Mammary epithelial cell (primary cell): ENCODE measurements around the gene ARMC10.

Experiments used
- EZH2 ChIP-seq: IDR thresholded peaks from 2 replicates; pipeline ENCODE4 v1.6.1; 2012; ENCODE audit warnings: low read length, inconsistent platforms, borderline replicate concordance
- TF ChIP-seq, protein P1 (sequence below), 2 donors: IDR thresholded peaks in 1 of 2; conservative IDR thresholded peaks in 1 of 2; 2 replicates each; pipeline ENCODE4 v1.5.1; 2011 to 2012; ENCODE audit warnings: inconsistent platforms in 2 of 2, low read length in 2 of 2, mild to moderate bottlenecking in 2 of 2, control low read depth in 1 of 2, low read depth in 1 of 2; ENCODE audit not compliant: insufficient read depth in 1 of 2; ENCODE audit errors: extremely low read depth in 1 of 2

DNA sequence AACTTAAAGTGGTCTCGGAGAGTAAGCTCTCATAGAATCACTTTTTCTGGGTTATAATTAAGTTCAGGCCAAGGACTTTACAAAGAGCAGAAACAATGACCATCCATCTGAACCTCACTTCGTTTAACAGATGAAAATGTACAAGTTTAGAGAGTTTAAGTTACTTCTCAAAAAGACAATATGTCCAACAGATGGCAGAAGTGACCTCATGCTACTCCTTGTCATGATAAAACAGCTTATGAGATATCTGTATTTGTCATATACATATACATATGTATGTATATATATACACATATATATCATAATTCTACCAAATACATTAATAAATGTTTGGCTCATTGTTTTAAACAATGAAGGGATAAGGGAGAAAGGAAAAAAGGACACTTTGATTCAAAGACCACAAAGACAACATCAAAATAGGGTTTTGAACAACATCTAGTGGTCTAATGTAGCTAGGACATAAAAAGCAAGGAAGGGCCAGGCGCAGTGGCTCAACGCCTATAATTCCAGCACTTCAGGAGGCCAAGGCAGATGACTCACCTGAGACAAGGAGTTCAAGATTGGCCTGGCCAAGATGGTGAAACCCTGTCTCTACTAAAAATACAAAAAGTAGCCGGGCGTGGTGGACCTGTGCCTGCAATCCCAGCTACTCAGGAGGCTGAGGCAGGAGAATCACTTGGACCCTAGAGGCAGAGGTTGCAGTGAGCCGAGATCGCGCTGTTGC is 56.1 kb downstream of the ARMC10 start:
- TF ChIP-seq, protein P1, sequence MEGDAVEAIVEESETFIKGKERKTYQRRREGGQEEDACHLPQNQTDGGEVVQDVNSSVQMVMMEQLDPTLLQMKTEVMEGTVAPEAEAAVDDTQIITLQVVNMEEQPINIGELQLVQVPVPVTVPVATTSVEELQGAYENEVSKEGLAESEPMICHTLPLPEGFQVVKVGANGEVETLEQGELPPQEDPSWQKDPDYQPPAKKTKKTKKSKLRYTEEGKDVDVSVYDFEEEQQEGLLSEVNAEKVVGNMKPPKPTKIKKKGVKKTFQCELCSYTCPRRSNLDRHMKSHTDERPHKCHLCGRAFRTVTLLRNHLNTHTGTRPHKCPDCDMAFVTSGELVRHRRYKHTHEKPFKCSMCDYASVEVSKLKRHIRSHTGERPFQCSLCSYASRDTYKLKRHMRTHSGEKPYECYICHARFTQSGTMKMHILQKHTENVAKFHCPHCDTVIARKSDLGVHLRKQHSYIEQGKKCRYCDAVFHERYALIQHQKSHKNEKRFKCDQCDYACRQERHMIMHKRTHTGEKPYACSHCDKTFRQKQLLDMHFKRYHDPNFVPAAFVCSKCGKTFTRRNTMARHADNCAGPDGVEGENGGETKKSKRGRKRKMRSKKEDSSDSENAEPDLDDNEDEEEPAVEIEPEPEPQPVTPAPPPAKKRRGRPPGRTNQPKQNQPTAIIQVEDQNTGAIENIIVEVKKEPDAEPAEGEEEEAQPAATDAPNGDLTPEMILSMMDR (conservative IDR thresholded peaks at IDR 0.05 in 1 of 2, IDR thresholded peaks at IDR 0.05 in 1 of 2; ENCODE audit: extremely low read depth in 1 of 2, insufficient read depth in 1 of 2, low read depth in 1 of 2, low read length in 2 of 2) = no peak
- TF ChIP-seq EZH2 = no peak
